Choroid plexus epithelial cell (primary cell): ENCODE data around the gene ENOSF1.

Source experiments
- DNase-seq: peaks from one replicate; pipeline ENCODE4 v3.0.0-alpha.2; 2010; ENCODE audit warnings: low read depth
- H3K4me3 ChIP-seq: 2 replicates; pipeline ENCODE4 v1.5.1; 2011; ENCODE audit warnings: low read depth, mild to moderate bottlenecking, control low read depth, low read length, moderate library complexity
- TF ChIP-seq, protein P1 (sequence below): conservative IDR thresholded peaks from 2 replicates; pipeline ENCODE4 v1.5.1; 2011; ENCODE audit warnings: low read depth, mild to moderate bottlenecking, control low read depth, inconsistent platforms, low read length, moderate library complexity

Gene ENOSF1

DNA sequence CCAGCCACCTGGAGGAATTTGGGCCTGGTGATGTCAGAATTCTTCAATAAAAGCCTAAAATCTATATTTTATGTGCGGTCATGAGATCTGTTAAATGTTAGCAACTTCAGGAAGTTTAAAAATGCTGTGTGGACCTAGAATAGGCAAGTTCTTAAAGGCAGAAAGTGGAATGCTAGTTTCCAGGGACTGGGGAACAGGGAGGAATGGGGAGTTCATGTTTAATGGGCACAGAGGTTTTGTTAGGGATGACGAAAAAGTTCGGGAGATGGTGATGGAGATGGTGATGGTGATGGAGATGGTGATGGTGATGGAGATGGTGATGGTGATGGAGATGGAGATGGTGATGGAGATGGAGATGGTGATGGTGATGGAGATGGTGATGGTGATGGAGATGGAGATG is 45.8 kb downstream of the ENOSF1 start:
- TF ChIP-seq, protein P1, sequence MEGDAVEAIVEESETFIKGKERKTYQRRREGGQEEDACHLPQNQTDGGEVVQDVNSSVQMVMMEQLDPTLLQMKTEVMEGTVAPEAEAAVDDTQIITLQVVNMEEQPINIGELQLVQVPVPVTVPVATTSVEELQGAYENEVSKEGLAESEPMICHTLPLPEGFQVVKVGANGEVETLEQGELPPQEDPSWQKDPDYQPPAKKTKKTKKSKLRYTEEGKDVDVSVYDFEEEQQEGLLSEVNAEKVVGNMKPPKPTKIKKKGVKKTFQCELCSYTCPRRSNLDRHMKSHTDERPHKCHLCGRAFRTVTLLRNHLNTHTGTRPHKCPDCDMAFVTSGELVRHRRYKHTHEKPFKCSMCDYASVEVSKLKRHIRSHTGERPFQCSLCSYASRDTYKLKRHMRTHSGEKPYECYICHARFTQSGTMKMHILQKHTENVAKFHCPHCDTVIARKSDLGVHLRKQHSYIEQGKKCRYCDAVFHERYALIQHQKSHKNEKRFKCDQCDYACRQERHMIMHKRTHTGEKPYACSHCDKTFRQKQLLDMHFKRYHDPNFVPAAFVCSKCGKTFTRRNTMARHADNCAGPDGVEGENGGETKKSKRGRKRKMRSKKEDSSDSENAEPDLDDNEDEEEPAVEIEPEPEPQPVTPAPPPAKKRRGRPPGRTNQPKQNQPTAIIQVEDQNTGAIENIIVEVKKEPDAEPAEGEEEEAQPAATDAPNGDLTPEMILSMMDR = no peak
- no peak overlapping the region for H3K4me3 ChIP-seq
- DNase-seq = no peak

DNA sequence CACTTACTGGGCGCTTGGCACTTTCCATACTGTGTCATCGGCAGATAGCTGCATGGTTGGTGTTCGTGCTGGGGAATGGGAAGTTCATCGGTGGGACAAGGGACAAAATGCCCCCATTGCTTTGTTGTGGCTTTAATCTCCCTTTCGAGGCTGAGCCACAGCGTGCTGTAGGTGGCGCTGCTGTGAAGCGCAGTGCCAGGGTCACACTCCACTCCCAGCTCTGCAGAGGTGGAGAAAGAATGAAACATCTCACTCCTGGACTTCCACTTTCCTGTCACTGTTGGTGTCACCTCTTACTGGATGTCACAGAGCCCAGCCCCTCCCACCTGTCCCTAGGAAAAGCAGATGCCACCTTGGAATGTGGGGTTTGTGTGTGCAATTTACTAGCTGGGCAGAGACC is 46.3 kb downstream of the ENOSF1 start:
- no peak for DNase-seq
- no peak overlapping the region for H3K4me3 ChIP-seq
- TF ChIP-seq, protein P1 = peak; percentile 42

DNA sequence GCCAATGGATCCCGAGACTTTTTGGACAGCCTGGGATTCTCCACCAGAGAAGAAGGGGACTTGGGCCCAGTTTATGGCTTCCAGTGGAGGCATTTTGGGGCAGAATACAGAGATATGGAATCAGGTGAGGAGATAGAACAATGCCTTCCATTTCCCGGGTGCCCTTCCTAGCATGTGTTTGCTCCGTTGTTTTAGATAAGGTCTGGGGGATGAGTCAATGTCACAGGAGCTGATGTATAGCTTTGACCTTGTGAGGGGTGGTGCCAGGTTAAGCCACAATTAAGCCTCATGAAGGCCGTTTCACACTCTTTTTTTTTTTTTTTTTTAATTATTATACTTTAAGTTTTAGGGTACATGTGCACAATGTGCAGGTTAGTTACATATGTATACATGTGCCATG is 50.2 kb downstream of the ENOSF1 start:
- TF ChIP-seq, protein P1 = no peak
- H3K4me3 ChIP-seq = no peak overlapping the region
- no peak for DNase-seq

DNA sequence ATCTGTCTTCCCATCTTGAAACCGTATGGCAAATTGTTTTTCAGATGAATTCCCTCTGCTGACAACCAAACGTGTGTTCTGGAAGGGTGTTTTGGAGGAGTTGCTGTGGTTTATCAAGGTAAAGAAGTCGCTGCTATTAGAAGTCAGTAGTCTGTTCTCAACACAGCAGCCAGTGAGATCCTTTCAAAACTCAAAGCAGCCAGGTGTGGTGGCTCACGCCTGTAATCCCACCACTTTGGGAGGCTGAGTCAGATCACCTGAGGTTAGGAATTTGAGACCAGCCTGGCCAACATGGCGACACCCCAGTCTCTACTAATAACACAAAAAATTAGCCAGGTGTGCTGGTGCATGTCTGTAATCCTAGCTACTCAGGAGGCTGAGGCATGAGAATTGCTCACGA is 52.8 kb downstream of the ENOSF1 start:
- DNase-seq = no peak
- no peak overlapping the region for H3K4me3 ChIP-seq
- TF ChIP-seq, protein P1 = no peak

DNA sequence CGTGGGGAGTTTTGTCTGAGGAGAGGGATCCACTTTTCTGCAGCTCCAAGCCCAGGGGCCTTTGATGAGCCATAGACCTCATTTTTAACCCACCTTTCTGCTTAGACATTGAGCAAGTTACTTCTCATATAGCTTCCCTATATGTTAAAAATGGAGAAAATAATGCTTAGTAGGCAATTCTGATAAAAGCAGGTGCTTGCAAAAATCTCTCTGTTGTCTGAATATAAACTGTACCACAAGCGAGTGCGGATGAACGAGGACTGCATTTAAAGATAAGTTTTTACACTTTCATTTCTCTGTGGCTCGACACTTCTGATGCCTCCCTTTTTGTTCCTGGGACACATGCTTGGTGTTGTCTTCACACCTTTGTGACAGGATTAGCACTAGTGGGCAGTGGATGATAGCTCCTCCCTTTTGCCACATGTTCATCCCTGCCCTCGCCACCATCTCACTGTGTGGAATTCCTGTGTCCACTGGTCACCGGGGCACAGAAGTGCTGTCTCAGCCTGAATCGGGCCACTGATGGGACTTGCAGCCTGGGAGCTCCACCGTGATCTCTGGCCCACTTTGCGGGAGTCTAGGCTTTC is 53.4 kb downstream of the ENOSF1 start:
- no peak for DNase-seq
- H3K4me3 ChIP-seq = no peak overlapping the region
- TF ChIP-seq, protein P1 = no peak

DNA sequence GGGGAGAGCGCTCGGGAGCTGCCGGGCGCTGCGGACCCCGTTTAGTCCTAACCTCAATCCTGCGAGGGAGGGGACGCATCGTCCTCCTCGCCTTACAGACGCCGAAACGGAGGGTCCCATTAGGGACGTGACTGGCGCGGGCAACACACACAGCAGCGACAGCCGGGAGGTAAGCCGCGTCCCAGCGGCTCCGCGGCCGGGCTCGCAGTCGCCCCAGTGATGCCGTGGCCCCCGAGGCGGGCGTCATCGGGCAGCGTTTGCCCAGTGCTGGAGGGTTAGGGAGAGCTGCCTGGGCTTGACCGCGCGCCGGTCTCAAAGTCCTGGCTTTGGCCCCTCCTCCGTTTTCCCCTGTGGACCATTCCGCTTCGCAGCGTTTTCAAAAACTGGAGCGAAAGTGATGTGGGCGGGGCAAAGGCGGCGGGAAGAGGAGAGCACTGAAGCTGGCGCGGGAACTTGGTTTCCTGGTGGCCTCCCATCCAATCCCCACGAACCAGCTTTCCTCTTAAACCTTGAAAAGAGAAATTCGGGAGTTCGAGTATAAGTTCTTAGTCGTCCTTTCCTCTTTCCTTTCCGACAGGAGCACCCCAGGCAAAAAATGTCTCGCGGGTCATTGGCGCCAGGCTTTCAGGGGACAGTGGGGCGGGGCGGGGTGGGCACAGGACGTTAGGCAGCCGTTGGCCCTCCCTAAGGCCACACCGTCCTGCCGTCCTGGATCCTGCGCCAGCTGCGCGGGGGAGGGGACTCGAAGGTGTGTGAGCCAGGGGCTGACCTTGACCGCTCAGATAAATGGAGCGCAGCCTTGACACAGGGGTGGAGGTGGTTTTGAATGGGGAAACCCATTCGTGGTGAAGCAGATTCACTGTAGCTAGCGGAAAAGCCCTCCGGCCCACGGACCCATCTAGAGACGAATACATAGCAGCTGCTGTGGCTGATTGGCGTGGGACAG is 54.2 kb downstream of the ENOSF1 start:
- peak; percentile 84 for DNase-seq
- TF ChIP-seq, protein P1 = no peak

More for the DNA sequence above, 54.2 kb downstream of the ENOSF1 start:
- peak overlapping the region; percentile 83 for H3K4me3 ChIP-seq
